ENCODE results near the gene ACOX3.

ACOX3 gene

DNA sequence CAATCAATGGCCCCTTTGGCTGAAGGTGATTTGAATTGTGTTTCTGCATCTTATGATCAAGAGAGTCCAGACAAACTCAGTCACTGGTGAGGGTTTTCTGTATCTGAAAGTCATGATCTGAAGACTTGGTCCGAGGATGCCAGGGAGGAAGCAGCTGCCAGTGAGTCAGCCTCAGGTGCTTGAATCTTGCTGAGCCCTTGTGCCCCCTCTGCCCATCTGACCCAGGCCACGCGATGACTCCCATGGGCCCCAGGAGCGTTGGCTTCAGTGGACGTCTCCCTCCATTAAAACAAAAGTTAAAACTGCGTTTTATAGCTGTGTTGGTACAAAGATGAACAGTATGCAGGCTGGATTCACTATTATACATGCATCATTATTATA, 109.0 kb downstream of the ACOX3 start:
- DNase-seq: no peak

DNA sequence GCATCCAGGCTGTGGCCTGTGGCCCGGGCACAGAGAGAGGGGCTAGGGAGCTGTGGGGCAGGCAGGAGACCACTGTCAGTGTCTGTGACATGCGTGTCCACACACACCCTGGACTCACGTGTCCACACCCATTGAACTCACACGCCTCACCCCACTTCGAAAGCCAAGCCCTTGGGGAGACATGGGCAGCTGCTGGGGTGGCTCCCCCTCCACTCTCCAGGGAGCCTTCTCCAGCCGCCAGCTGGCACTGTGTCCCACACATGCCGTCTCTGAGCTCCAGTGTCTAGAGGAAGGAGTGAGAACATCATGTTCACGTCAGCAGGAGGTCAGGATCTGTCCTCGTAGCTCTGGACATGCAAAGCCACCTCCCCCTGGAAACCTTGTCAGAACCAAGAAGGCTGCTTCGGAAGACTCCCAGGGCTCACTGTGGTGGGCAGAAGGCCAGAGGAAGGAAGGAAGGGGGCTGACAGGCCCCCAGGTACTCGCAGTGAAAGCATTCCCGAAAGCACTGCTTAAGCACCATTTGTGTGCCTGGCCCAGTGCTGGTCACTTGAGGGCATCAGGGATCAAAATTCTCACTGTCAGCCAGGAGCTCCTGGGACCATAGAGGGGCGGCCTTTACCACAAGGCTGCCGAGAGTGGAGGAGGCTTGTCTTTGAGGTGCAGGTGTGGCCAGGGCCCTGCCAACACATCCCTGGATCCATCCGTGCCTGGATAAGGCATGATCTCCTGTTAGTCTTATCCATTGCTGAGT, 109.5 kb downstream of the ACOX3 start:
- no peak for DNase-seq

- no peak for DNase-seq
Measured at GRCh38 chr4:8329859-8330761, 110.4 kb downstream of the ACOX3 start.

GRCh38 chr4:8329560-8329858, 111.0 kb downstream of the ACOX3 start:
- DNase-seq: no peak

DNA sequence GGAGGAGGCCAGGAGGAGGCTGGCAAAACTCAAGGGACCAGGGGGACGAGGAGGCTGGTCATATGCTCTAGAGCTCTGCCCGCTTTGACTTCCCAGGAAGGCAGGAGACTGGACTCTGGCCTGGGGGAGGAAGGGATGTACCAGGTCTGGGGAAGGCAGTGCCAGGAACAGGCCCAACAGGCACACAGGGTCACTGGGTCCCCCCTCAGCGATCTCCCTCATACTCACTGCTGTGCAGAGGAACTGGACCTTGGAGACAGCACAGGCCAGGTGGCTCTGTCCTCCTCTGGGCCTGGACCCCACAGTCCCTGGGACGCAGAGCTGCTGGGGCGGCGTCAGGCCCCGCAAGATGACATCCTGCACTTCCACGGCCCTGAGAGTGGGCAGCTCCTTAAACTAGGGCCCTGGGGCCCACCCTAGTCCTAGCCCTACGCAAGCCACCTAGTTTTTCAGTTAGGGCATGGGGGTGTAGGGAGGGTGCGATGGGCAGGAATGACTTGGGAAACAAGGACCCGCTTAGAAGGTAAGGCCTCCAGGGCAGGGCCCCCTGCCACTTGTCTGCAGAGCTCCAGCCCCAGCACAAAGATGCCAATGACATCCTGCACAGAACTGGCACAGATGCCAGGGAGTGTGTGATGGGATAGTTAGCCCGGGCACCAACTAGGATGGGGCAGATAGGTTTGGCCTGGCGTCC, 111.5 kb downstream of the ACOX3 start:
- no peak for DNase-seq

- DNase-seq: no peak
Measured at GRCh38 chr4:8328456-8328855, 112.1 kb downstream of the ACOX3 start.

GRCh38 chr4:8326206-8326605, 114.3 kb downstream of the ACOX3 start:
- no peak for DNase-seq

DNA sequence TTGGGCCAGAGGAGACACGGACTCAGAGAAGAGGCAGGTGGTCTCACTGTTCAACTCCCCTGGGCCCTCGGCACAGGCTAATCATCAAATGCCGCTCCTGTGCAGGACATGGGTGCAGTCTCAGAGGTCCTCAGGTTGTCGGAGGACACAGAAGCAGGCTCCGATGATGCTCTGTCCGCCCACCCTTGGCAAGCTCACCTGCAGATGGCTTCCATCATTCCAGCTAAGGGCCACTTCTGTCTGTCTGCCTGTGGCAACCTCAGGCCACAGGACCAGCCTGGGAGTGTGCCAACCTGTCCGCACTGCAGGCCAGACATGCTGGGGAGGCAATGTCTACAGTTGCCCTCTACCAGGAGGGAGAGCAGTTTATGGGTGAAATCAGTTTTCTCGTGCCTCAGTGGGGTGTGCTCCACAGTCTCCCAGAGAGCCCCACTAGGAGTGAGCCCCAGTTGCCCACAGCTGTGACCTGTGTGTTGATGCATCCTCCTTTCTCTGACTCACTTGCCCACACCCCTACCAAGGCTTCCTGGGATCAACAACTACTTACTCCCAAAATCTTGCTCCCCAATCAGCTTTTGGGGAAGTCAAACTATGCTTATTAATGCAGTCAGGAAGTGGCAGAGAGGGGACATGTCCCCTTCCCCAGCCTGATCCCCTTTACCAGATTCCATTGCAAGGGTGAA, 115.1 kb downstream of the ACOX3 start:
- no peak for DNase-seq

GRCh38 chr4:8324640-8325239, 115.8 kb downstream of the ACOX3 start:
- DNase-seq: no peak

DNA sequence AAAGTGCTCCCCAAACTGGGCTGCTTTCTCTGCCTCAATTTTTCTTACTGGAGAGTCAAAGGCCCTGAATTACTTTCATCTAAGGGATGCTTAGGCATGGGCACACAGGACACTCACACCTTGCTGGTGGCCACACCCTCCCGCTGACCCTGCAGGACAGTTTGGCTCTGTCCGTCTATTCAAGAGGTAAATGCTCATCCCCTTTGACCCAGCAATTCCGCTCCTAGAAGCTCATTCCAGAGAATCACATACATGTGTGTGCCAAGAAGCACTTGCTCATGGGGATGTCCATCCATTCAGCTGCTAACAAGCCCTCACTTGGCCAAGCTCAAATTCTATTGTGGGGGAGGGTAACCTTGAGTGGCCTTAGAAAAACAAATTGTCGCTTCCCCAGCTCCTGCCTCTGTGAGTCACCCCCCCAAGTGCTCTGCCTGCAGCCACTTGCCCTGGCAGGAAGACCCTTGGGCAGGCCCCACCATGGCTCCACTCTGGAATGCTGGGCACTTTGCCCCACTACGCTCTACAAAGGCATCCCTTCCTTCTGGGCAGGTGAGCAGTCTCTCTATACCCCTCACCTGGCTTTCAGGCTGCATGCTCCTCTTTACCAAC, 116.5 kb downstream of the ACOX3 start:
- no peak for DNase-seq

- no peak for DNase-seq
Measured at GRCh38 chr4:8322794-8323704, 117.5 kb downstream of the ACOX3 start.

GRCh38 chr4:8321771-8322170, 118.8 kb downstream of the ACOX3 start:
- DNase-seq: no peak

- DNase-seq: no peak
Measured at GRCh38 chr4:8321220-8321619, 119.3 kb downstream of the ACOX3 start.

- DNase-seq: no peak
Measured at GRCh38 chr4:8320386-8320750, 120.2 kb downstream of the ACOX3 start.

GRCh38 chr4:8319731-8320385, 120.7 kb downstream of the ACOX3 start:
- no peak for DNase-seq

- no peak for DNase-seq
Measured at GRCh38 chr4:8319061-8319460, 121.5 kb downstream of the ACOX3 start.

- DNase-seq: no peak
Measured at GRCh38 chr4:8318509-8318908, 122.0 kb downstream of the ACOX3 start.

- no peak for DNase-seq
Measured at GRCh38 chr4:8317474-8317873, 123.0 kb downstream of the ACOX3 start.

- DNase-seq: no peak
Measured at GRCh38 chr4:8316911-8317351, 123.6 kb downstream of the ACOX3 start.
